ENCODE data around the gene SLC5A3. TPM values are rescaled to one million over a fixed set of nuclear protein-coding genes. Genes with fewer than 3 reads are reported as not detected.

The SLC5A3 gene
- total RNA-seq, 1 donor from 2014 or later: 5.1 TPM

GRCh38 chr21:34091607-34092006, 18.2 kb downstream of the SLC5A3 start:
- no peak for DNase-seq
- ATAC-seq (ENCODE audit: poor library complexity): no peak
- intact Hi-C loops (cut with DNase I): no loop called here

- intact Hi-C loops (cut with DNase I): no loop called here
- ATAC-seq (ENCODE audit: poor library complexity): no peak
- DNase-seq: no peak
Measured at GRCh38 chr21:34092262-34092921, 19.0 kb downstream of the SLC5A3 start.

GRCh38 chr21:34093083-34093482, 19.7 kb downstream of the SLC5A3 start:
- DNase-seq (no peak), ATAC-seq (ENCODE audit: poor library complexity) (no peak)
- intact Hi-C loops (cut with DNase I): no loop called here

GRCh38 chr21:34094949-34095348, 21.6 kb downstream of the SLC5A3 start:
- peak; percentile 31 for ATAC-seq (ENCODE audit: poor library complexity)
- DNase-seq: no peak
- intact Hi-C loops (cut with DNase I): no loop called here

- DNase-seq (no peak), ATAC-seq (ENCODE audit: poor library complexity) (no peak)
- intact Hi-C loops (cut with DNase I): no loop called here
Measured at GRCh38 chr21:34097442-34097841, 24.1 kb downstream of the SLC5A3 start.

GRCh38 chr21:34100337-34100736, 27.0 kb downstream of the SLC5A3 start:
- DNase-seq (no peak), ATAC-seq (ENCODE audit: poor library complexity) (no peak)
- intact Hi-C loops (cut with DNase I): no loop called here

- ATAC-seq (ENCODE audit: poor library complexity): no peak
- no peak for DNase-seq
- intact Hi-C loops (cut with DNase I): no loop called here
Measured at GRCh38 chr21:34100790-34101189, 27.4 kb downstream of the SLC5A3 start.

GRCh38 chr21:34105947-34106541, 32.7 kb downstream of the SLC5A3 start:
- ATAC-seq (ENCODE audit: poor library complexity) (no peak), DNase-seq (no peak)
- intact Hi-C loops (cut with DNase I): no loop called here

- ATAC-seq (ENCODE audit: poor library complexity) (no peak), DNase-seq (no peak)
- intact Hi-C loops (cut with DNase I): no loop called here
Measured at GRCh38 chr21:34107606-34108005, 34.2 kb downstream of the SLC5A3 start.

- no peak for ATAC-seq (ENCODE audit: poor library complexity)
- intact Hi-C loops (cut with DNase I): no loop called here
- no peak for DNase-seq
Measured at GRCh38 chr21:34109075-34109474, 35.7 kb downstream of the SLC5A3 start.

GRCh38 chr21:34110594-34111202, 37.3 kb downstream of the SLC5A3 start:
- DNase-seq (no peak), ATAC-seq (ENCODE audit: poor library complexity) (no peak)
- intact Hi-C loops (cut with DNase I): no loop called here

- ATAC-seq (ENCODE audit: poor library complexity): no peak
- intact Hi-C loops (cut with DNase I): no loop called here
- DNase-seq: no peak
Measured at GRCh38 chr21:34112316-34113033, 39.1 kb downstream of the SLC5A3 start.

- DNase-seq (no peak), ATAC-seq (ENCODE audit: poor library complexity) (no peak)
- intact Hi-C loops (cut with DNase I): no loop called here
Measured at GRCh38 chr21:34113842-34114241, 40.5 kb downstream of the SLC5A3 start.

GRCh38 chr21:34115160-34115559, 41.8 kb downstream of the SLC5A3 start:
- intact Hi-C loops (cut with DNase I): no loop called here
- ATAC-seq (ENCODE audit: poor library complexity) (peak; percentile 51), DNase-seq (peak; percentile 48)

- ATAC-seq (ENCODE audit: poor library complexity): no peak
Measured at GRCh38 chr21:34116569-34116968, 43.2 kb downstream of the SLC5A3 start.

GRCh38 chr21:34120867-34121266, 47.5 kb downstream of the SLC5A3 start:
- intact Hi-C loops (cut with DNase I): no loop called here
- DNase-seq (no peak), ATAC-seq (ENCODE audit: poor library complexity) (peak; percentile 58)

More at GRCh38 chr21:34116569-34116968, 43.2 kb downstream of the SLC5A3 start:
- intact Hi-C loops (cut with DNase I): no loop called here
- no peak for DNase-seq

- ATAC-seq (ENCODE audit: poor library complexity) (no peak), DNase-seq (no peak)
- intact Hi-C loops (cut with DNase I): no loop called here
Measured at GRCh38 chr21:34122047-34122446, 48.7 kb downstream of the SLC5A3 start.

All from Right ventricle myocardium superior (tissue), 1 donor.